Activated naive CD8-positive, alpha-beta T cell treated with anti-CD3 and anti-CD28 coated beads for 36 hours (primary cell): ENCODE data around the gene SPG11. TPM values are rescaled to one million over a fixed set of nuclear protein-coding genes. Genes with fewer than 3 reads are reported as not detected.

Experiments
- DNase-seq: peaks from one replicate; pipeline ENCODE4 v3.0.0; 2021
- H3K27ac Mint-ChIP-seq: one replicate; pipeline ENCODE4 v1.8.0; 2022; ENCODE audit warnings: mild to moderate bottlenecking, moderate library complexity, mixed read lengths
- H3K27me3 Mint-ChIP-seq: one replicate; pipeline ENCODE4 v1.8.0; 2022; ENCODE audit warnings: mild to moderate bottlenecking, mixed read lengths
- H3K36me3 Mint-ChIP-seq: one replicate; pipeline ENCODE4 v1.8.0; 2021; ENCODE audit warnings: mild to moderate bottlenecking, mixed read lengths
- H3K4me1 Mint-ChIP-seq: one replicate; pipeline ENCODE4 v1.8.0; 2021; ENCODE audit warnings: mixed read lengths
- H3K4me3 Mint-ChIP-seq: one replicate; pipeline ENCODE4 v1.8.0; 2022; ENCODE audit warnings: mild to moderate bottlenecking, moderate library complexity, mixed read lengths
- H3K9me3 Mint-ChIP-seq: one replicate; pipeline ENCODE4 v1.8.0; 2022; ENCODE audit warnings: mixed read lengths
- total RNA-seq, 2 experiments: library from RNA; stranded (reverse); gene quantifications; one replicate each; pipeline ENCODE4 v1.2.3, GENCODE V29; 2021

The SPG11 gene
- total RNA-seq, 2 experiments from 2014 or later, result 47.6 to 51.5 TPM

- H3K9me3 Mint-ChIP-seq, result no peaks in the 10 kb centered on the region
Measured at GRCh38 chr15:44616974-44617373, 46.5 kb downstream of the SPG11 start.

GRCh38 chr15:44606740-44607139 lies 56.7 kb downstream of the SPG11 start:
- DNase-seq, result no peak
- Mint-ChIP-seq H3K36me3 (peaks cover 29% of the 10 kb centered on the region), H3K4me3 (no peak overlapping the region), H3K9me3 (no peaks in the 10 kb centered on the region), H3K27me3 (no peaks in the 10 kb centered on the region), H3K4me1 (no peaks in the 10 kb centered on the region), H3K27ac (no peak overlapping the region)

More at GRCh38 chr15:44616974-44617373, 46.5 kb downstream of the SPG11 start:
- H3K27ac Mint-ChIP-seq, result no peak overlapping the region
- no peaks in the 10 kb centered on the region for H3K4me1 Mint-ChIP-seq
- H3K4me3 Mint-ChIP-seq, result no peak overlapping the region
- H3K36me3 Mint-ChIP-seq, result peaks cover 41% of the 10 kb centered on the region
- no peaks in the 10 kb centered on the region for H3K27me3 Mint-ChIP-seq
- DNase-seq, result no peak

GRCh38 chr15:44603126-44603525 lies 60.3 kb downstream of the SPG11 start:
- Mint-ChIP-seq H3K27ac (no peak overlapping the region), H3K27me3 (no peaks in the 10 kb centered on the region), H3K36me3 (peaks cover 30% of the 10 kb centered on the region)

GRCh38 chr15:44598892-44599291 lies 64.6 kb downstream of the SPG11 start:
- no peaks in the 10 kb centered on the region for H3K27me3 Mint-ChIP-seq
- peak overlapping the region; percentile 18 for H3K27ac Mint-ChIP-seq
- H3K9me3 Mint-ChIP-seq, result no peaks in the 10 kb centered on the region
- no peak for DNase-seq
- H3K4me3 Mint-ChIP-seq, result no peak overlapping the region
- H3K36me3 Mint-ChIP-seq, result peaks cover 24% of the 10 kb centered on the region
- H3K4me1 Mint-ChIP-seq, result peaks cover 22% of the 10 kb centered on the region

More at GRCh38 chr15:44603126-44603525, 60.3 kb downstream of the SPG11 start:
- Mint-ChIP-seq H3K4me3 (no peak overlapping the region), H3K4me1 (peaks cover 3% of the 10 kb centered on the region), H3K9me3 (no peaks in the 10 kb centered on the region)
- DNase-seq, result no peak

- H3K4me1 Mint-ChIP-seq, result peaks cover 26% of the 10 kb centered on the region
- no peaks in the 10 kb centered on the region for H3K27me3 Mint-ChIP-seq
- no peaks in the 10 kb centered on the region for H3K9me3 Mint-ChIP-seq
- peaks cover 25% of the 10 kb centered on the region for H3K36me3 Mint-ChIP-seq
- H3K27ac Mint-ChIP-seq, result peak overlapping the region; percentile 18
- no peak for DNase-seq
- no peak overlapping the region for H3K4me3 Mint-ChIP-seq
Measured at GRCh38 chr15:44598066-44598465, 65.4 kb downstream of the SPG11 start.

GRCh38 chr15:44596511-44597010 lies 66.9 kb downstream of the SPG11 start:
- Mint-ChIP-seq H3K4me3 (no peak overlapping the region), H3K27ac (peak overlapping the region; percentile 74), H3K9me3 (no peaks in the 10 kb centered on the region), H3K4me1 (peaks cover 26% of the 10 kb centered on the region), H3K36me3 (peaks cover 14% of the 10 kb centered on the region), H3K27me3 (no peaks in the 10 kb centered on the region)
- no peak for DNase-seq

GRCh38 chr15:44595656-44596510 lies 67.6 kb downstream of the SPG11 start:
- H3K4me1 Mint-ChIP-seq, result peaks cover 26% of the 10 kb centered on the region
- no peaks in the 10 kb centered on the region for H3K9me3 Mint-ChIP-seq
- H3K27ac Mint-ChIP-seq, result peak overlapping the region; percentile 83

GRCh38 chr15:44595246-44595645 lies 68.2 kb downstream of the SPG11 start:
- DNase-seq, result no peak
- H3K36me3 Mint-ChIP-seq, result peaks cover 15% of the 10 kb centered on the region
- H3K4me1 Mint-ChIP-seq, result peaks cover 26% of the 10 kb centered on the region
- no peaks in the 10 kb centered on the region for H3K9me3 Mint-ChIP-seq
- H3K4me3 Mint-ChIP-seq, result no peak overlapping the region
- no peaks in the 10 kb centered on the region for H3K27me3 Mint-ChIP-seq
- H3K27ac Mint-ChIP-seq, result peak overlapping the region; percentile 12

More at GRCh38 chr15:44595656-44596510, 67.6 kb downstream of the SPG11 start:
- DNase-seq, result peak; percentile 4
- Mint-ChIP-seq H3K36me3 (peaks cover 13% of the 10 kb centered on the region), H3K27me3 (no peaks in the 10 kb centered on the region), H3K4me3 (no peak overlapping the region)

GRCh38 chr15:44593042-44593736 lies 70.3 kb downstream of the SPG11 start:
- DNase-seq, result no peak
- Mint-ChIP-seq H3K4me3 (no peak overlapping the region), H3K27me3 (no peaks in the 10 kb centered on the region), H3K27ac (peak overlapping the region; percentile 56), H3K4me1 (peaks cover 23% of the 10 kb centered on the region), H3K36me3 (peaks cover 16% of the 10 kb centered on the region), H3K9me3 (no peaks in the 10 kb centered on the region)

GRCh38 chr15:44591326-44591725 lies 72.1 kb downstream of the SPG11 start:
- Mint-ChIP-seq H3K4me1 (peaks cover 14% of the 10 kb centered on the region), H3K27me3 (no peaks in the 10 kb centered on the region), H3K36me3 (peaks cover 12% of the 10 kb centered on the region), H3K9me3 (no peaks in the 10 kb centered on the region), H3K27ac (no peak overlapping the region), H3K4me3 (no peak overlapping the region)
- DNase-seq, result no peak

- Mint-ChIP-seq H3K4me1 (peaks cover 4% of the 10 kb centered on the region), H3K27me3 (no peaks in the 10 kb centered on the region)
Measured at GRCh38 chr15:44588541-44588940, 74.9 kb downstream of the SPG11 start.

GRCh38 chr15:44585633-44586032 lies 77.8 kb downstream of the SPG11 start:
- Mint-ChIP-seq H3K4me1 (peaks cover 8% of the 10 kb centered on the region), H3K27me3 (no peaks in the 10 kb centered on the region), H3K9me3 (no peaks in the 10 kb centered on the region), H3K27ac (no peak overlapping the region), H3K4me3 (no peak overlapping the region), H3K36me3 (peaks cover 29% of the 10 kb centered on the region)
- no peak for DNase-seq

More at GRCh38 chr15:44588541-44588940, 74.9 kb downstream of the SPG11 start:
- DNase-seq, result no peak
- Mint-ChIP-seq H3K27ac (no peak overlapping the region), H3K9me3 (no peaks in the 10 kb centered on the region), H3K4me3 (no peak overlapping the region), H3K36me3 (peaks cover 14% of the 10 kb centered on the region)

- Mint-ChIP-seq H3K4me3 (no peak overlapping the region), H3K27ac (no peak overlapping the region), H3K27me3 (no peaks in the 10 kb centered on the region), H3K9me3 (no peaks in the 10 kb centered on the region), H3K4me1 (peaks cover 8% of the 10 kb centered on the region), H3K36me3 (peaks cover 27% of the 10 kb centered on the region)
- DNase-seq, result peak; percentile 56
Measured at GRCh38 chr15:44584162-44584749, 79.2 kb downstream of the SPG11 start.

GRCh38 chr15:44580105-44580504 lies 83.4 kb downstream of the SPG11 start:
- no peak overlapping the region for H3K4me3 Mint-ChIP-seq
- DNase-seq, result no peak
- no peak overlapping the region for H3K27ac Mint-ChIP-seq
- no peaks in the 10 kb centered on the region for H3K27me3 Mint-ChIP-seq
- peaks cover 11% of the 10 kb centered on the region for H3K4me1 Mint-ChIP-seq
- H3K9me3 Mint-ChIP-seq, result no peaks in the 10 kb centered on the region
- peaks cover 28% of the 10 kb centered on the region for H3K36me3 Mint-ChIP-seq

GRCh38 chr15:44574734-44575133 lies 88.7 kb downstream of the SPG11 start:
- DNase-seq, result no peak
- Mint-ChIP-seq H3K4me1 (peaks cover 2% of the 10 kb centered on the region), H3K27me3 (no peaks in the 10 kb centered on the region), H3K27ac (peak overlapping the region; percentile 65), H3K4me3 (no peak overlapping the region), H3K9me3 (no peaks in the 10 kb centered on the region), H3K36me3 (peaks cover 3% of the 10 kb centered on the region)
